Frontal cortex (tissue), 4 donors: ENCODE data around the gene ERICH4. TPM values are rescaled to one million over a fixed set of nuclear protein-coding genes. Genes with fewer than 3 reads are reported as not detected.
"Not testable (repeated sequence)": the region's sequence is repeated elsewhere in the genome, so short reads cannot be mapped to it uniquely, and the experiment has no call there.

ENCODE experiments used
- DNase-seq, 2 donors: peaks; one replicate each; pipeline ENCODE4 v3.0.0; 2012; ENCODE audit warnings: low spot score in 2 of 2
- FAIRE-seq: peaks from 2 replicates; lab custom pipeline; 2012; peaks lifted over from hg19 to GRCh38; lab: Jason Lieb, UNC
- small RNA-seq: library from RNA; depleted of rRNA; stranded (forward); fragments of <200 nt; gene quantifications from one replicate; pipeline ENCODE3, GENCODE V24; 2014
- total RNA-seq: library from RNA; depleted of rRNA; stranded (reverse); fragments of >200 nt; gene quantifications from one replicate; pipeline ENCODE4 v1.2.3, GENCODE V29; 2014
- donor health status: control.
- donor health status: control.
- donor health status: control.

Gene ERICH4
- total RNA-seq, 1 donor from 2014 or later: not detected

DNA sequence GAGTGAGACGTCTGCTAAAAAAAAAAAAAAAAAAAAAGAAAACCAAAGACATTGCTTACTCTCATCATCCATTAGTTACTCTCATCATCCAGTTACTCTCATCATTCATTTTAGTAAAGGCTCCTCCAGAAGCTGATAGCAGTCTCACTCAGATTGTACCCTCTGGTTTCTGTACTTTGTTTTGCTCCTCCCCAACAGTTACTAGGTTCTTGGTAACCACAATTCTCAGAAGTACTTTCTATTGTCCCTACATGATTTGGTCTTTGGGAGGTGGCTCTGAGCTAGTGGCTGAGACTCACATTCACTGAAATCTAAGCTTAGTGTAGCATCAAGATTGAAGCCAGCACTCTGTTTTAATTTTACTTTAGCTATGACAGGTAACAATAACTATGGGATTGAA is 14.3 kb downstream of the ERICH4 start:
- FAIRE-seq (no peak), DNase-seq (no peak)

DNA sequence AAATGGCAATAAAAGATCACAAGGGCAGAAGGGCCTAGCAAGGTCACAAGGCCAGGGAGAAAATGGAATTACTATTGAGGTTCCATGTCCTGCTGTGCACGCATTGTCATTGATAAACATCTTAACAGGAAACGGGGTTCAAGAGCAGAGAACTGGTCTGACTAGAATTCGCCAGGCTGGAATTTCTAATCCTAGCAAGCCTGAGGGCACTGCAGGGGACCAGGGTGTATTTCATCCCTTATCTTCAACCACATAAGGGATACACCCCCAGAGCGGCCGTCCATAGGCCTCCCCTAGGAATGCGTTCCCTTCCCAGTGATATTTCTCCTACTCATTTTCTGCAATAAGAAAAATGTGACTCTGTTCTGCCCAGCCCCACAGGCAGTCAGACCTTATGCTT is 19.5 kb downstream of the ERICH4 start:
- DNase-seq: no peak
- FAIRE-seq: no peak

DNA sequence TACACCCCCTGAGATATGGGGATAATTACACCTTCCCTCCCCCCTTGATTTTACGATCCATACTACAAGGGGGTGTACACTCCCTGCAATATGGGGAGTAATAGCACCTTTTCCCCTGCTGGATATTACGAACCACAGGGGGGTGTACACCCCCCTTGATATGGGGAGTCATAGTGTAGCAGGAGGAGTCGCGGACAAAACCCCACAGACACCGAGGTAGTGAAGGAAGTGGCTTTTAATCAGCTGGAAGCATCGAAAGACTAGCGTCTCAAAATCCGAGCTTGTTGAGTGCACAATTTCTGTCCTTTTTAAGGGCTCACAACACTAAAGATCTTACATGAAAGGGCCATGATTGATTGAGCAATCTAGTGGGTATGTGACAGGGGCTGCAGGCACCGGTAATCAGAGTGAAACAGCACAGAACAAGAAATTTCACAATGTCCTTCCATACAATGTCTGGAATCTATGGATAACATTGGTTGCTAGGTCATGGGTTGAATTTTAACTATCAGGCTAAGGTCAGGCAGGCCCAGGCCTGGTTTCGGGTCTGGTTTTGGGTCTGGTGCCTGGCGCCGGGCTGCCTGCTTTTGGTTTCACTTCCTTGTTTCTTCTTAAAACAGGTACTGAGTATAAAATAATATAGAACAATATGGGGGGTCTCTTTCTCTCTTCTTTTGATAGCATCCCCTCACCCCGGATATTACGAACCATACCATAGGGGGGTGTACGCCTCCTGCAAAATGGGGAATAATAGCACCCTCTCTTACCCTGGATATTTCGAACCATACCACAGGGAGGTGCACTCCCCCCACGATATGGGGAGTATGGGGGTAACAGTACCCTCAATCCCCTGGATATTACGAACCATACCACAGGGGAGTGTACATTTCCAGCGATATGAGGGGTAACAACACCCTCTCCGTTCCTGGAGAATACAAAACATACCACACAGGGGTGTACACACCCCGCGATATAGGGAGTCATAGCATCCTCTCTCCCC is 20.6 kb downstream of the ERICH4 start:
- not testable (repeated sequence) for FAIRE-seq, DNase-seq

DNA sequence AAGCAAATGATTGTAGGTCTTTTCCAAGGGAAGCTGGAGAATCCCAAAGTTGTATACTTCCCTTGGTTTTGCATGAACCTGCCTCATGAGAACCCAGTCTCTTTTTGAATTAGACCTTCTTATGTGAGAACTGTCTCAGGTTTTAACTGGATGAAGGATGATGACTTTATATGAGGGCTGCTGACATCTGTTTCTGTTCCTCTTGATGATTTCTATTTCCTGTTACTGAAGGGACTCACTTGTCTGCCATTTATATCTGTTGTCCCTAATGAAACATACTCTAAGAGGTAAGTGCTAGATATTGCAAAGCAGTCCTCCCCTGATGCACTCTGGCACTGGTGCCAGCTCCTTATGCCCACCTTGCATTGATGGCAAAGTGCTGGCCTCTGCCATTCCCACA is 33.6 kb downstream of the ERICH4 start:
- FAIRE-seq (no peak), DNase-seq (no peak)

DNA sequence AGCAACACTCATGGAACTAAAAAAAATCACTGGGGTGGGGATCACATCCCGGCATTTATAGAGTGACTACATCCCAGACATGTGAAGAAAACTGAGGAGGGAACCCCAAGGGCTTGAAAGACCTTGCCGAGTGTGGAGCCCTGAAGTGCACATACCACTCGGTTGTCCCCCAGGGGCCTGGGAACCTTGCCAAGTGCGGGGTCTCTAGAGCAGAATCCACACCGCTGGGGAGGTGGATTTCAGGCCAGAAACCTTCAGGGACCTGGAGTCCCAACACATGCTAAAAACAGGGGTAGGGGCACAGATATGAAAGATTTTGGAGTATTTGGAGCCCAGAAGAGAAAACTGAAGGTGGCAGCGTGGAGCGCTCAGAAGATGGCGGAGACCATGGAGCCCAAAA is 35.2 kb downstream of the ERICH4 start:
- FAIRE-seq: no peak
- DNase-seq: no peak

DNA sequence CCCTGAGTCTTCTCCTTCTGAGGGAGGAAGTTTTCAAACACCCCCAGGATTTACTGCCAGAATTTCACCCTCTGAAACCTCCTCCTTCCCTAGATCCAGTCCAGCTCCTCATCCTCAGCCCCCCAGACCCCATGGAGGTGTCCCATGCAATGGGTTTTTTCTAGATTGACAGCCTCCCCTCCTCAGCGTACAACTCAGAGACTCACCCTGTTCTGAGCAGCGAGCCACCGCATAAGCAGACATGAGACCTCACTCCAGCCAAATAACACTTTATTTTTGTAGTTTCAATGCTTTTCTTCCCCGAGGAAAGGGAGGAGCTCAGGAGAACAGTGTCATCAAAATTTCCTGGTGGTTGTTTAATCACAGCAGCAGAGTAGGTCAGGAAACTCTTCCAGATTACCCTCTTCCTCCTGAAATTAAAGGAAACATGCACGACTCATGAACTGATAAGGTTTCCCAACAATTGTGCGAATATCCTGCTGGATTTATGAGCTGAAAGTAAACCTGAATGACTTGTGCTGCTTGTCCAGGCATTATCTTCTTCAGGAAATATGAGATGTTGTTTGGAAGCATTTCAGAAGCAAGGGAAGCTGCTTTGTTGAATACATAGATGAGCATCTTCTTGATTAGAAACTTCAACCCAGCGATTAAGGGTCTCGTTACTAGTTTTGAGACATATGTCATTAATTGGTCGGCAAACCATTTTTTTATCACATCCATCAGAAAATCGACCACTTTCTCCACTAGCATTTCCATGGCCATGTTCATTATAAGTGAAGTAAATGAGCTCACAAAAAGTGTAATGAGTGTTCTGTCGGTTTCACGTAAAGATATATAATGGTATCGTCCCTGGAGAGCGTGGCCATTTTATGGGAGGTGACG is 36.2 kb downstream of the ERICH4 start:
- FAIRE-seq (no peak), DNase-seq (no peak)

DNA sequence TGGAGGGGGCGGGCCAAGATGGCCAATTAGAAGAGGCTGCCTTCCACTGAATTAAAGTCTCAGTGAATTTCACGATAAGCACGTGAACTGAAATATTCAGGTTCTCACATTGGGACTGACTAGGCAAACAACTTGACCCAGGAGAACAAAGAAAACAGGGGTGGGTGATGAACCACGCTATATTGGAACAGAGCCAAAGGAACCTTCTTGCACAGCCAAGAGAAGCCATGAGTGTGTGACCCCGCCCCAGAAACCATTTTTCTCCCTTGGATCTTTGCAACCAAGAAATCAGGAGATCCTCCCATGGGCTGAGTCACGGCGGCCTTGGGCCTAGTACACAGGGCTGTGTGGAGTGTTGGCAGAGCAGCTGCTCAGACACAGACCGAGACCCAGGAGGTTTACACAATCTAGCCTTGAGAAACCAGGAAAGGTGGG is 36.8 kb downstream of the ERICH4 start:
- FAIRE-seq (no peak), DNase-seq (no peak)

DNA sequence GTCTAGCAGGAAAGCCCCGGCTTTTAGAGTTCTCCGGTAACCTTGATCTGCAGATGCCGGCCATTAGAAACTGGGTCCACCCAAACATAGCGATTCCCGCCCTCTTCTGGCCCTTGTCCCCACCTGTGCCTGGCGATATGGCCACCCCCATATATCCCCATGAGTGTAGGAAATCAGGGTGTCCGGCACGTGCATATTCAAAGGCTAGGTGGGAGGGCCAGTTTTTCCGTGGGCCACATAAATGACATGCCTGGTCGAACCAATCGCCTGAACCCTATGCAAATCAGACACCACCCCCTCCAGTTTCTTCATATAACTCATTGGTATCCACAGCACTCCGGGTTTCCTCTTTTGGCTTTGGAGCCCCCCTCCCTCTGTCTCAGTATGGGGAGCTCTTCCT is 37.4 kb downstream of the ERICH4 start:
- FAIRE-seq: no peak
- no peak for DNase-seq

DNA sequence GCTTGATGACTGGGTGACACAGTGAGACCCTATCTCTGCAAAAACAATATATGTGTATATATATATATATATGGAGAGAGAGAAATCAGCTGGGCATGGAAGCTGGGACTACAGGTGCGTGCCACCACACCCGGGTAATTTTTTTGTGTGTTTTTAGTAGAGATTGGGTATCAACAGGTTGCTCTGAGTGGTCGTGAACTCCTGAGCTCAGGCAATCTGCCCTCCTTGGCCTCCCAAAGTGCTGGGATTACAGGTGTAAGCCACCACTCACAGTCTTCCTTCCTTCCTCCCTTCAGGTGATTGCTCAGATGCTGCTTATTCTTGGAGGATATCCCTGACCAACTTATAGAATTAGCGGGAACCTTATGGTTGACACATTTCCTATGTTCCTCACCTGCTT is 41.9 kb downstream of the ERICH4 start:
- no peak for DNase-seq
- FAIRE-seq: no peak

DNA sequence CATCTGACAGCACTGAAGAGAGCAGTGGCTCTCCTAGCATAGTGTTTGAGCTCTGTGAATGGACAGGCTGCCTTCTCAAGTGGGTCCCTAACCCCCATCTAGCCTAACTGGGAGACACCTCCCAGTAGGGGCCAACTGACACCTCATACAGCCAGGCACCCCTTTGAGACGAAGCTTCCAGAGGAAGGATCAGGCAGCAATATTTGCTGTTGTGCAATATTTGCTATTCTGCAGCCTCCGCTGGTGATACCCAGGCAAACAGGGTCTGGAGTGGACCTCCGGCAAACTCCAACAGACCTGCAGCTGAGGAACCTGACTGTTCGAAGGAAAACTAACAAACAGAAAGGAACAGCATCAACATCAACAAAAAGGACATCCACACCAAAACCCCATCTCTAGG is 44.0 kb downstream of the ERICH4 start:
- not testable (repeated sequence) for FAIRE-seq, DNase-seq

DNA sequence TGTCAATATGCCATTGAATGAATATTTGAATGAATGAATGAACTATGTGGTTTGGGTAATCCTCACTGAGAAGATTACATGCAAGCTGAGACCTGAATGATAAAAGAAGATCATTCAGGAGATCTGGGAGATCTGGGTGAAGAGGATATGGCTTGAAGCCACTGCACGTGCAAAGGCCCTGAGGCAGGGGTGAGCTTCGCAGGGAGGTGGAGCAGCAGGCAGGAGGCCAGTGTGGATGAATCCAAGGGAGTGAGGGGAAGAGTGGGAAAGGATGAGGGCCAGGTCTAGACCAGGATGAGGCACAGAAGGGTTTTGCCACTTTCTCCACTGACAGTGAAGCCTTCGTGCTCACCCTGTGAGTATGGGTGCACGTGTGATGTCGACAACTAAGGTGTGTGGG is 49.9 kb downstream of the ERICH4 start:
- FAIRE-seq: no peak
- no peak for DNase-seq

Small RNA genes lying within 50 kb of the gene (small RNA-seq; reads per million reads assigned to genes)
- gene RF00017: not detected

Other genes starting within 250 kb of the ERICH4 start
- 0.41 TPM for gene CYP2S1, start 249.9 kb upstream of the ERICH4 start, total RNA-seq
- gene AXL, start 223.9 kb upstream of the ERICH4 start, total RNA-seq: 4.9 TPM
- 51.8 TPM for gene HNRNPUL1, start 178.8 kb upstream of the ERICH4 start, total RNA-seq
- 4.1 TPM for gene CCDC97, start 133.0 kb upstream of the ERICH4 start, total RNA-seq
- 0.41 TPM for gene TGFB1, start 89.2 kb upstream of the ERICH4 start, total RNA-seq
- gene B9D2, start 79.0 kb upstream of the ERICH4 start, total RNA-seq: 5.3 TPM
- 6.5 TPM for gene TMEM91, start 66.6 kb upstream of the ERICH4 start, total RNA-seq
- gene EXOSC5, start 45.8 kb upstream of the ERICH4 start, total RNA-seq: 14.7 TPM
- 28.1 TPM for gene BCKDHA, start 45.3 kb upstream of the ERICH4 start, total RNA-seq
- gene B3GNT8, start 15.8 kb upstream of the ERICH4 start, total RNA-seq: 2.0 TPM
- gene DMAC2, start 3.2 kb upstream of the ERICH4 start, total RNA-seq: 15.5 TPM
- 1.2 TPM for gene CEACAM21, start 133.0 kb downstream of the ERICH4 start, total RNA-seq
- gene CEACAM4, start 183.9 kb downstream of the ERICH4 start, total RNA-seq: not detected
- not detected for gene CEACAM7, start 245.1 kb downstream of the ERICH4 start, total RNA-seq